ENCODE data around the gene SBK1. TPM values are rescaled to one million over a fixed set of nuclear protein-coding genes. Genes with fewer than 3 reads are reported as not detected.

The SBK1 gene
- total RNA-seq, 1 donor from 2014 or later: 10.5 TPM

GRCh38 chr16:28264656-28265055 lies 27.7 kb upstream of the SBK1 start:
- Histone ChIP-seq H3K4me3 (ENCODE audit: low read depth, low read length) (no peak overlapping the region), H3K36me3 (ENCODE audit: control insufficient read depth, insufficient read depth, low read length) (no peaks in the 10 kb centered on the region), H3K27me3 (ENCODE audit: control insufficient read depth, insufficient read depth, low read length) (peaks cover 17% of the 10 kb centered on the region)
- TF ChIP-seq CTCF (IDR thresholded peaks at IDR 0.05; ENCODE audit: insufficient read depth, low read length, poor library complexity, severe bottlenecking): no peak
- peak; percentile 7 for DNase-seq (ENCODE audit: low read depth)

- no peak for TF ChIP-seq CTCF (IDR thresholded peaks at IDR 0.05; ENCODE audit: insufficient read depth, low read length, poor library complexity, severe bottlenecking)
- H3K36me3 ChIP-seq (ENCODE audit: control insufficient read depth, insufficient read depth, low read length): no peaks in the 10 kb centered on the region
- no peak for DNase-seq (ENCODE audit: low read depth)
- H3K27me3 ChIP-seq (ENCODE audit: control insufficient read depth, insufficient read depth, low read length): peaks cover 6% of the 10 kb centered on the region
- no peak overlapping the region for H3K4me3 ChIP-seq (ENCODE audit: low read depth, low read length)
Measured at GRCh38 chr16:28265822-28266221, 26.5 kb upstream of the SBK1 start.

GRCh38 chr16:28267356-28267755 lies 25.0 kb upstream of the SBK1 start:
- no peak for DNase-seq (ENCODE audit: low read depth)
- no peak overlapping the region for H3K4me3 ChIP-seq (ENCODE audit: low read depth, low read length)
- TF ChIP-seq CTCF (IDR thresholded peaks at IDR 0.05; ENCODE audit: insufficient read depth, low read length, poor library complexity, severe bottlenecking): no peak
- peaks cover 2% of the 10 kb centered on the region for H3K27me3 ChIP-seq (ENCODE audit: control insufficient read depth, insufficient read depth, low read length)
- no peaks in the 10 kb centered on the region for H3K36me3 ChIP-seq (ENCODE audit: control insufficient read depth, insufficient read depth, low read length)

- TF ChIP-seq CTCF (IDR thresholded peaks at IDR 0.05; ENCODE audit: insufficient read depth, low read length, poor library complexity, severe bottlenecking): no peak
- no peak for DNase-seq (ENCODE audit: low read depth)
Measured at GRCh38 chr16:28273511-28273910, 18.8 kb upstream of the SBK1 start.

GRCh38 chr16:28274676-28275075 lies 17.6 kb upstream of the SBK1 start:
- Histone ChIP-seq H3K4me3 (ENCODE audit: low read depth, low read length) (no peak overlapping the region), H3K36me3 (ENCODE audit: control insufficient read depth, insufficient read depth, low read length) (no peaks in the 10 kb centered on the region), H3K27me3 (ENCODE audit: control insufficient read depth, insufficient read depth, low read length) (peaks cover 9% of the 10 kb centered on the region)
- DNase-seq (ENCODE audit: low read depth): no peak
- no peak for TF ChIP-seq CTCF (IDR thresholded peaks at IDR 0.05; ENCODE audit: insufficient read depth, low read length, poor library complexity, severe bottlenecking)

More at GRCh38 chr16:28273511-28273910, 18.8 kb upstream of the SBK1 start:
- H3K4me3 ChIP-seq (ENCODE audit: low read depth, low read length): no peak overlapping the region
- peaks cover 9% of the 10 kb centered on the region for H3K27me3 ChIP-seq (ENCODE audit: control insufficient read depth, insufficient read depth, low read length)
- H3K36me3 ChIP-seq (ENCODE audit: control insufficient read depth, insufficient read depth, low read length): no peaks in the 10 kb centered on the region

GRCh38 chr16:28276301-28276700 lies 16.0 kb upstream of the SBK1 start:
- TF ChIP-seq CTCF (IDR thresholded peaks at IDR 0.05; ENCODE audit: insufficient read depth, low read length, poor library complexity, severe bottlenecking): no peak
- H3K27me3 ChIP-seq (ENCODE audit: control insufficient read depth, insufficient read depth, low read length): peaks cover 9% of the 10 kb centered on the region

More at GRCh38 chr16:28276301-28276700, 16.0 kb upstream of the SBK1 start:
- Histone ChIP-seq H3K36me3 (ENCODE audit: control insufficient read depth, insufficient read depth, low read length) (no peaks in the 10 kb centered on the region), H3K4me3 (ENCODE audit: low read depth, low read length) (no peak overlapping the region)
- DNase-seq (ENCODE audit: low read depth): no peak

Data from kidney epithelial cell (primary cell).